Neural cell (in vitro differentiated cells): ENCODE results near the gene GPR27. TPM values are rescaled to one million over a fixed set of nuclear protein-coding genes. Genes with fewer than 3 reads are reported as not detected.

Experiments
- H2AFZ ChIP-seq: fragments of 200-600, 300-800 bp; sonication (generic), shearing (Covaris generic); 2 replicates; pipeline ENCODE4 v1.6.0; 2014; ENCODE audit warnings: low read depth, mild to moderate bottlenecking, antibody characterized with exemption, low read length, moderate library complexity
- H3F3A ChIP-seq: fragments of 200-600 bp; shearing (Covaris generic); 2 replicates; pipeline ENCODE4 v1.6.1; 2016; ENCODE audit warnings: mild to moderate bottlenecking, moderate library complexity, mixed read lengths, antibody characterized with exemption, low read length; ENCODE audit not compliant: insufficient read depth, poor library complexity, severe bottlenecking
- H3K27ac ChIP-seq: fragments of 200-600, 300-800 bp; sonication (generic), shearing (Covaris generic); 2 replicates; pipeline ENCODE4 v1.5.1; 2014; ENCODE audit warnings: mild to moderate bottlenecking, low read length, moderate library complexity
- H3K27me3 ChIP-seq: fragments of 300-800, 200-600 bp; sonication (generic), shearing (Covaris generic); 2 replicates; pipeline ENCODE4 v1.6.0; 2014; ENCODE audit warnings: mild to moderate bottlenecking, low read depth, low read length, moderate library complexity; ENCODE audit not compliant: insufficient read depth
- H3K36me3 ChIP-seq: fragments of 300-800, 200-600 bp; sonication (generic), shearing (Covaris generic); 2 replicates; pipeline ENCODE4 v1.5.1; 2014; ENCODE audit warnings: mild to moderate bottlenecking, antibody characterized with exemption, low read length, moderate library complexity; ENCODE audit not compliant: insufficient read depth
- H3K4me2 ChIP-seq: fragments of 300-800, 200-600 bp; sonication (generic), shearing (Covaris generic); 2 replicates; pipeline ENCODE4 v1.6.0; 2014; ENCODE audit warnings: mild to moderate bottlenecking, low read length
- H3K4me3 ChIP-seq: fragments of 300-800, 200-600 bp; sonication (generic), shearing (Covaris generic); 2 replicates; pipeline ENCODE4 v1.5.1; 2014; ENCODE audit warnings: mild to moderate bottlenecking, low read length, moderate library complexity
- H3K79me2 ChIP-seq: fragments of 200-600 bp; shearing (Covaris generic); replicated peaks from 2 replicates; pipeline ENCODE4 v1.6.0; 2014; ENCODE audit warnings: mild to moderate bottlenecking, low read length, moderate library complexity; ENCODE audit not compliant: insufficient read depth
- H3K9ac ChIP-seq: fragments of 300-800, 200-600 bp; sonication (generic), shearing (Covaris generic); 2 replicates; pipeline ENCODE4 v1.6.1; 2016; ENCODE audit warnings: mild to moderate bottlenecking, low read length, mixed read lengths
- H3K9me2 ChIP-seq: fragments of 200-600 bp; shearing (Covaris generic); 2 replicates; pipeline ENCODE4 v1.6.1; 2016; ENCODE audit warnings: mild to moderate bottlenecking, low read length, mixed read lengths; ENCODE audit not compliant: insufficient read depth
- H3K9me3 ChIP-seq: fragments of 200-600, 300-800 bp; sonication (generic), shearing (Covaris generic); 2 replicates; pipeline ENCODE4 v1.6.1; 2016; ENCODE audit warnings: mild to moderate bottlenecking, mixed run types, low read length, moderate library complexity, mixed read lengths
- H4K20me1 ChIP-seq: fragments of 200-600 bp; shearing (Covaris generic); 2 replicates; pipeline ENCODE4 v1.6.1; 2016; ENCODE audit warnings: mild to moderate bottlenecking, mixed run types; ENCODE audit not compliant: insufficient read depth
- EP300 ChIP-seq: fragments of 450-650 bp; conservative IDR thresholded peaks from 2 replicates; pipeline ENCODE4 v1.6.1; 2014; ENCODE audit warnings: antibody characterized with exemption, mild to moderate bottlenecking, moderate library complexity; ENCODE audit not compliant: poor library complexity, severe bottlenecking
- EZH2 ChIP-seq: fragments of 200-600, 300-800 bp; shearing (Covaris generic), sonication (generic); IDR thresholded peaks from 2 replicates; pipeline ENCODE4 v1.6.1; 2014; ENCODE audit warnings: antibody characterized with exemption, low read length, borderline replicate concordance, mild to moderate bottlenecking; ENCODE audit not compliant: insufficient read depth, poor library complexity, severe bottlenecking
- MXI1 ChIP-seq: fragments of 450-650 bp; conservative IDR thresholded peaks from 2 replicates; pipeline ENCODE4 v1.6.1; 2014; ENCODE audit warnings: antibody characterized with exemption, mild to moderate bottlenecking; ENCODE audit not compliant: poor library complexity, severe bottlenecking
- POLR2AphosphoS5 ChIP-seq: IDR thresholded peaks from 2 replicates; pipeline ENCODE4 v1.6.1; 2012
- RAD21 ChIP-seq: fragments of 450-650 bp; conservative IDR thresholded peaks from 2 replicates; pipeline ENCODE4 v1.6.1; 2014; ENCODE audit warnings: antibody characterized with exemption, mild to moderate bottlenecking, moderate library complexity
- SMC3 ChIP-seq: fragments of 450-650 bp; conservative IDR thresholded peaks from 2 replicates; pipeline ENCODE4 v1.6.1; 2014; ENCODE audit warnings: antibody characterized with exemption, mild to moderate bottlenecking, moderate library complexity; ENCODE audit not compliant: poor library complexity
- TAF1 ChIP-seq: IDR thresholded peaks from 2 replicates; pipeline ENCODE4 v1.6.1; 2012; ENCODE audit warnings: low read depth
- polyA plus RNA-seq: library from polyadenylated mRNA; depleted of rRNA; stranded (reverse); fragments of >200 nt; gene quantifications from 2 replicates; pipeline ENCODE4 v1.2.3, GENCODE V29; 2014
- TF ChIP-seq, protein P1 (sequence below): IDR thresholded peaks from 2 replicates; pipeline ENCODE4 v1.6.1; 2012; ENCODE audit warnings: borderline replicate concordance
- TF ChIP-seq, protein P2 (sequence below): fragments of 450-650 bp; IDR thresholded peaks from 2 replicates; pipeline ENCODE4 v1.5.1; 2014; ENCODE audit warnings: antibody characterized with exemption, mild to moderate bottlenecking, moderate library complexity; ENCODE audit not compliant: poor library complexity, severe bottlenecking

The GPR27 gene
- polyA plus RNA-seq, 1 donor from 2014 or later: 69.4 TPM

DNA sequence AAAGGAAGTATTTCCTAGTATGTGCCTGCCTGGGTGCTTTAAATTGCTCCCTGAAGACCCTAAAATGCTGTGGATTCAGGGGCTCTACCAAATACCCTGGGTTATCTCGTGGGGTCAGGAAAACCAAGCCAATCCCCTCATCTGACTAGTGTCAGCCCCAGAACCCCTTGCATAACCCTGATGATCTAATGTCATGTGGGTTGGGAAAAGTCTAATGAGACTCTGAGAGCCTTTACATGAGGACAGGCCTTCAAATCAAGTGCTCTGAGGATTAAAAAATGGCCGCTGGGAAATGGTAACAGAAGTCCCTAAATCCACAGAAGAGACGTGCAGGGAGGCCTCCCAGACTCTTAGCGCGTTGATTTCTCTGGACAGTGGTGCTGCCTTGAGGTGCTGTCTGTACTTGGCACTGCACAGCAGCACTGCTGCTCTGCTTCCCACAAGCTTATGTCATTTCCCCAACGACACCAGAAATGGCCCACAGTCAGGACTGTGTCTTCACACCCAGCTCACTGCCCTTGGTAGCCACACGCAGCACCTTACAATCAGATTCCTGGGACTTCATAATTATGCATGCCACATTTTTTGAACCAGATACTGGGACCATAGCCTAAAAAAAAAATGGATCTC is 45.1 kb upstream of the GPR27 start:
- Histone ChIP-seq H3K9me3 (no peaks in the 10 kb centered on the region), H3K9ac (no peak overlapping the region), H3K9me2 (no peaks in the 10 kb centered on the region), H3K36me3 (no peaks in the 10 kb centered on the region), H3K79me2 (no peaks in the 10 kb centered on the region), H3F3A (no peaks in the 10 kb centered on the region), H2AFZ (no peak overlapping the region), H4K20me1 (no peaks in the 10 kb centered on the region), H3K4me3 (no peak overlapping the region), H3K27ac (no peak overlapping the region), H3K27me3 (no peaks in the 10 kb centered on the region), H3K4me2 (no peak overlapping the region)
- TF ChIP-seq, protein P1, sequence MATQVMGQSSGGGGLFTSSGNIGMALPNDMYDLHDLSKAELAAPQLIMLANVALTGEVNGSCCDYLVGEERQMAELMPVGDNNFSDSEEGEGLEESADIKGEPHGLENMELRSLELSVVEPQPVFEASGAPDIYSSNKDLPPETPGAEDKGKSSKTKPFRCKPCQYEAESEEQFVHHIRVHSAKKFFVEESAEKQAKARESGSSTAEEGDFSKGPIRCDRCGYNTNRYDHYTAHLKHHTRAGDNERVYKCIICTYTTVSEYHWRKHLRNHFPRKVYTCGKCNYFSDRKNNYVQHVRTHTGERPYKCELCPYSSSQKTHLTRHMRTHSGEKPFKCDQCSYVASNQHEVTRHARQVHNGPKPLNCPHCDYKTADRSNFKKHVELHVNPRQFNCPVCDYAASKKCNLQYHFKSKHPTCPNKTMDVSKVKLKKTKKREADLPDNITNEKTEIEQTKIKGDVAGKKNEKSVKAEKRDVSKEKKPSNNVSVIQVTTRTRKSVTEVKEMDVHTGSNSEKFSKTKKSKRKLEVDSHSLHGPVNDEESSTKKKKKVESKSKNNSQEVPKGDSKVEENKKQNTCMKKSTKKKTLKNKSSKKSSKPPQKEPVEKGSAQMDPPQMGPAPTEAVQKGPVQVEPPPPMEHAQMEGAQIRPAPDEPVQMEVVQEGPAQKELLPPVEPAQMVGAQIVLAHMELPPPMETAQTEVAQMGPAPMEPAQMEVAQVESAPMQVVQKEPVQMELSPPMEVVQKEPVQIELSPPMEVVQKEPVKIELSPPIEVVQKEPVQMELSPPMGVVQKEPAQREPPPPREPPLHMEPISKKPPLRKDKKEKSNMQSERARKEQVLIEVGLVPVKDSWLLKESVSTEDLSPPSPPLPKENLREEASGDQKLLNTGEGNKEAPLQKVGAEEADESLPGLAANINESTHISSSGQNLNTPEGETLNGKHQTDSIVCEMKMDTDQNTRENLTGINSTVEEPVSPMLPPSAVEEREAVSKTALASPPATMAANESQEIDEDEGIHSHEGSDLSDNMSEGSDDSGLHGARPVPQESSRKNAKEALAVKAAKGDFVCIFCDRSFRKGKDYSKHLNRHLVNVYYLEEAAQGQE: no peak
- TF ChIP-seq RAD21 (no peak), EZH2 (no peak), MXI1 (no peak), SMC3 (no peak), POLR2AphosphoS5 (no peak), TAF1 (no peak), EP300 (no peak)
- TF ChIP-seq, protein P2, sequence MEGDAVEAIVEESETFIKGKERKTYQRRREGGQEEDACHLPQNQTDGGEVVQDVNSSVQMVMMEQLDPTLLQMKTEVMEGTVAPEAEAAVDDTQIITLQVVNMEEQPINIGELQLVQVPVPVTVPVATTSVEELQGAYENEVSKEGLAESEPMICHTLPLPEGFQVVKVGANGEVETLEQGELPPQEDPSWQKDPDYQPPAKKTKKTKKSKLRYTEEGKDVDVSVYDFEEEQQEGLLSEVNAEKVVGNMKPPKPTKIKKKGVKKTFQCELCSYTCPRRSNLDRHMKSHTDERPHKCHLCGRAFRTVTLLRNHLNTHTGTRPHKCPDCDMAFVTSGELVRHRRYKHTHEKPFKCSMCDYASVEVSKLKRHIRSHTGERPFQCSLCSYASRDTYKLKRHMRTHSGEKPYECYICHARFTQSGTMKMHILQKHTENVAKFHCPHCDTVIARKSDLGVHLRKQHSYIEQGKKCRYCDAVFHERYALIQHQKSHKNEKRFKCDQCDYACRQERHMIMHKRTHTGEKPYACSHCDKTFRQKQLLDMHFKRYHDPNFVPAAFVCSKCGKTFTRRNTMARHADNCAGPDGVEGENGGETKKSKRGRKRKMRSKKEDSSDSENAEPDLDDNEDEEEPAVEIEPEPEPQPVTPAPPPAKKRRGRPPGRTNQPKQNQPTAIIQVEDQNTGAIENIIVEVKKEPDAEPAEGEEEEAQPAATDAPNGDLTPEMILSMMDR: no peak

DNA sequence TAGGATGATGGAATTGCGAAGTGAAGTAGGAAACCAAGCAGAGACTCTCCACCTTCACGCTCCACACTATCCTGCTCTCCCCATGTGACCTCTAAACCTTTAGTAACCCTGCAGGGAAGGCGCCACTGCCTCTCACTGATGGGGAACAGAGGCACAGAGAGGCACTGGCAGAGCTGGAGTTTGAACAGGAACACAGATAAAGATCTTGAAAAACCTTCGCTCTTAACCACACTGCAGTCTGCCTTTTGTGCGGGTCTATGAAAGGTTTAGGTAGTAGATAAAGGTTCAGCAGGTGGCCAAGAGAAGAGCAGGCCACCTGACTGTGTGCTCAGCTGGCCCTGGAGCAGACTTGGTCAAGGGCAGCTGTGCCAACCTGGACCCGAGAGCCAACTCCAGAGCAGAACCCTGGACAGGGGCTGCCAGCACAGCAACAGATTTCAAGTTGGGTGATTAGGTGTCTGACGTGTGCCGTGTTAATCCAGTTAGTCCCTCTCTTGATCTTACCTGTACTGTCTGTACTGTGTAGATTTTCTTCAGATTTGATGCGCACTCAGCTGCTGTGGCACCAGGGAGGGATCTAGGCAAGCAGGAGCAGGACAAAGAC is 43.6 kb upstream of the GPR27 start:
- TF ChIP-seq TAF1: no peak
- no peak for TF ChIP-seq EZH2
- no peak for TF ChIP-seq POLR2AphosphoS5
- TF ChIP-seq MXI1: no peak
- Histone ChIP-seq H3K36me3 (no peaks in the 10 kb centered on the region), H3K9me2 (no peaks in the 10 kb centered on the region), H3K27me3 (no peaks in the 10 kb centered on the region), H3K4me3 (no peak overlapping the region), H3K4me2 (no peak overlapping the region), H3F3A (no peaks in the 10 kb centered on the region), H3K27ac (no peak overlapping the region), H3K9ac (no peak overlapping the region), H3K79me2 (no peaks in the 10 kb centered on the region), H2AFZ (no peak overlapping the region), H4K20me1 (no peaks in the 10 kb centered on the region), H3K9me3 (no peaks in the 10 kb centered on the region)
